Heart right ventricle (tissue), 16 donors: ENCODE data around the gene PRKCE. TPM values are rescaled to one million over a fixed set of nuclear protein-coding genes. Genes with fewer than 3 reads are reported as not detected.

Experiments
- ATAC-seq, 8 donors: fragments of 200-7000 bp; cut with Tn5 transposase; one replicate each; pipeline ENCODE4 v1.9.1; 2020; ENCODE audit warnings: mild to moderate bottlenecking in 8 of 8, moderate library complexity in 8 of 8, moderate number of reproducible peaks in 1 of 8
- DNase-seq, 2 donors: peaks; one replicate each; pipeline ENCODE4 v3.0.0-alpha.2; 2020
- H3K27ac ChIP-seq, 10 donors: fragments of 200-600 bp; sonication (generic) in 2 of 10; one replicate each; pipeline versions ENCODE4 v1.5.0 to v1.8.0; 2020 to 2022; ENCODE audit warnings: mild to moderate bottlenecking in 3 of 10
- H3K27me3 ChIP-seq, 7 donors: fragments of 200-600 bp; one replicate each; pipeline ENCODE4 v1.8.0; 2021 to 2022; ENCODE audit warnings: mild to moderate bottlenecking in 2 of 7
- H3K36me3 ChIP-seq, 9 donors: fragments of 200-600 bp; sonication (generic) in 1 of 9; one replicate each; pipeline versions ENCODE4 v1.5.0 to v1.8.0; 2020 to 2022; ENCODE audit warnings: mild to moderate bottlenecking in 2 of 9
- H3K4me1 ChIP-seq, 9 donors: fragments of 200-600 bp; sonication (generic) in 1 of 9; one replicate each; pipeline versions ENCODE4 v1.5.0 to v1.8.0; 2020 to 2022; ENCODE audit warnings: mild to moderate bottlenecking in 4 of 9
- H3K4me3 ChIP-seq, 10 donors: fragments of 200-600 bp; sonication (generic) in 2 of 10; one replicate each; pipeline versions ENCODE4 v1.5.0 to v1.8.0; 2020 to 2022; ENCODE audit warnings: mild to moderate bottlenecking in 7 of 10, moderate library complexity in 2 of 10
- H3K9me3 ChIP-seq, 11 donors: fragments of 200-600 bp in 10 of 11; sonication (generic) in 2 of 11; one replicate each; pipeline versions ENCODE4 v1.5.0 to v1.8.0; 2013 to 2022; ENCODE audit warnings: mild to moderate bottlenecking in 2 of 11, control low read depth in 1 of 11, moderate library complexity in 1 of 11
- CTCF ChIP-seq, 9 donors: fragments of 200-600 bp; sonication (generic) in 2 of 9; IDR thresholded peaks; one replicate each; pipeline versions ENCODE4 v1.5.0 to v1.8.0; 2021 to 2022; ENCODE audit warnings: antibody characterized with exemption in 9 of 9, mild to moderate bottlenecking in 5 of 9, moderate library complexity in 1 of 9
- WGBS, 2 donors: extraction: QIAGEN DNeasy Blood & Tissue Kit; methylation state at CpG; one replicate each; pipeline ENCODE4 v1.1.7; 2013; ENCODE audit warnings: inconsistent platforms in 1 of 2; 5-methylcytosine and 5-hydroxymethylcytosine counted together
- intact Hi-C, 10 donors: fragments of 100-400 bp; cut with DNase I; formaldehyde crosslinking; loops; one replicate each; pipeline versions ENCODE4 v1.11.1 to v1.14.2; 2022
- polyA plus RNA-seq, 2 donors: library from polyadenylated mRNA; stranded (reverse); fragments of 200-250 nt; gene quantifications; one replicate each; pipeline ENCODE4 v1.2.3, GENCODE V29; 2013
- total RNA-seq, 10 donors: library from RNA; stranded (reverse); fragmentation: NEBNext Ultra II Directional in 3 of 10; extraction: Animal tissue kit (Norgen Biotek cat#: 25700) in 3 of 10; gene quantifications; one replicate each; pipeline versions ENCODE4 v1.2.1 to v1.2.4, GENCODE V29; 2021 to 2023
- donor health status: Arrhythmogenic right ventricular cardiomyopathy.
- donor health status: ischemic (EF 13 %, LVEDD 7.1; RV severe dilation, severe dysfunction).
- donor health status: healthy with polysubstance abuse.
- donor health status: DM: no; HTN: yes; CAD: no.
- donor health status: DM: no; HTN: no; CAD: no.
- donor health status: ischemic (EF 25% LVEDD 6.9; RV normal size, moderate dysfunction).
- donor health status: ischemic (EF 25% LVEDD 5.7; RV mildly dilated, moderate dysfunction).
- donor health status: healthy.
- donor health status: DM: yes; HTN: yes; CAD: no.
- donor health status: Ischemic cardiomyopathy.
- donor health status: ischemic (EF 35%, LVEDD 5.7; RV mildly dilated, moderate dysfunction).
- donor health status: nonischemic (EF 11% LVEDD 7.7; RV severe dilation, severe dysfunction).
- donor health status: DM: yes; HTN: yes; CAD: no.
- donor health status: PGD.
- donor health status: ischemic (EF 29% LVEDD 5.4; RV normal size, mild dysfunction).
- donor health status: nonischemic (EF 23%, LVEDD 6.1; RV moderate dilation, normal function).

Gene PRKCE
- total and polyA plus RNA-seq, 12 donors: 3.7 to 22.7 (median 16.7) TPM

GRCh38 chr2:46032161-46032813 is 380.8 kb downstream of the PRKCE start:
- no peak overlapping the region for H3K4me3 ChIP-seq
- no peak for DNase-seq
- H3K9me3 ChIP-seq: no peaks in the 10 kb centered on the region
- H3K27ac ChIP-seq: peak overlapping the region in 5 of 10 donors; percentile 16 to 90 (median 38)
- no peaks in the 10 kb centered on the region for H3K36me3 ChIP-seq
- H3K27me3 ChIP-seq: no peaks in the 10 kb centered on the region
- peaks cover 0 to 63% (median 24%) of the 10 kb centered on the region in 9 donors for H3K4me1 ChIP-seq
- TF ChIP-seq CTCF (IDR thresholded peaks at IDR 0.05): no peak
- WGBS, 2 donors: 69 to 75% methylated on average over 8 of the region's 8 CpGs
- intact Hi-C loops: no loop called here
- ATAC-seq: peak in 1 of 8 donors; percentile 52

- Histone ChIP-seq H3K36me3 (no peaks in the 10 kb centered on the region), H3K9me3 (no peaks in the 10 kb centered on the region), H3K4me1 (peaks cover 0 to 70% (median 31%) of the 10 kb centered on the region in 9 donors), H3K27me3 (no peaks in the 10 kb centered on the region), H3K4me3 (no peak overlapping the region), H3K27ac (peak overlapping the region in 1 of 10 donors; percentile 90)
- no peak for DNase-seq
- TF ChIP-seq CTCF (IDR thresholded peaks at IDR 0.05): no peak
- intact Hi-C loops: no loop called here
- ATAC-seq: no peak
- 93 to 95% methylated on average over 5 of the region's 5 CpGs for WGBS, 2 donors
Measured at GRCh38 chr2:46032996-46033395, 381.5 kb downstream of the PRKCE start.

GRCh38 chr2:46034535-46034934 is 383.1 kb downstream of the PRKCE start:
- TF ChIP-seq CTCF (IDR thresholded peaks at IDR 0.05): no peak
- intact Hi-C loops: no loop called here
- DNase-seq: peak; percentile 51 to 54
- H3K4me3 ChIP-seq: no peak overlapping the region
- H3K27me3 ChIP-seq: no peaks in the 10 kb centered on the region
- H3K36me3 ChIP-seq: no peaks in the 10 kb centered on the region
- no peaks in the 10 kb centered on the region for H3K9me3 ChIP-seq
- 72 to 79% methylated on average over 5 of the region's 5 CpGs for WGBS, 2 donors
- H3K27ac ChIP-seq: peak overlapping the region in 4 of 10 donors; percentile 10 to 52 (median 26)
- H3K4me1 ChIP-seq: peaks cover 3 to 73% (median 36%) of the 10 kb centered on the region in 9 donors
- peak in 7 of 8 donors; percentile 40 to 79 (median 56) for ATAC-seq

- H3K4me1 ChIP-seq: peaks cover 3 to 62% (median 36%) of the 10 kb centered on the region in 9 donors
- intact Hi-C loops: no loop called here
- no peaks in the 10 kb centered on the region for H3K36me3 ChIP-seq
- no peaks in the 10 kb centered on the region for H3K27me3 ChIP-seq
- peak overlapping the region in 7 of 10 donors; percentile 14 to 67 (median 51) for H3K27ac ChIP-seq
- no peak overlapping the region for H3K4me3 ChIP-seq
- TF ChIP-seq CTCF (IDR thresholded peaks at IDR 0.05): no peak
- ATAC-seq (no peak), DNase-seq (no peak)
- 93 to 99% methylated on average over 7 of the region's 7 CpGs for WGBS, 2 donors
- H3K9me3 ChIP-seq: no peaks in the 10 kb centered on the region
Measured at GRCh38 chr2:46036929-46037328, 385.5 kb downstream of the PRKCE start.
